Measurements from ENCODE around the gene PRDM16. TPM values are rescaled to one million over a fixed set of nuclear protein-coding genes. Genes with fewer than 3 reads are reported as not detected.

Gene PRDM16
- polyA plus RNA-seq, 1 of the 3 experiments (the other 2 are of a cell fraction): not detected

DNA sequence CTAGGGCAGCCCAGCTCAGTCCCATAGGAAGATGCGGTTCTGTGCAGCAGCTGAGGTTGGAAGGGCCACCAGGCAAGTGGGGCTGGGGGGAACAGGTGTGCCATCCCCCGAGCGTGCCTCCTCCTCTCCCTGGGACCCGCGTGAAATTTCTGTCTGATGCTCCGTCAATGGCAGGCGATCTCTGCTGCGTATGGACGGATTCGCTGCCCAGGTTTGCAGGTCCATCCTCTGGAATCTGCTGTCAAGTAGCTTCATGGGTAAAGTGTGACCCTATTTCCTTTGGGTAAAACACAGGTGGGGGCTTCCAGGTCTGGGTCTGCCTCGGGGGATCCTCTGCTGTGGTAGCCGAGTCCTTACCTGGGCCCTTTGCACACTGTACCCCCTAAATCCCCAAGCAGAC, 270.9 kb downstream of the PRDM16 start:
- Histone ChIP-seq H3K9me3 (no peaks in the 10 kb centered on the region), H3K27me3 (ENCODE audit: insufficient read depth) (no peaks in the 10 kb centered on the region), H3K79me2 (ENCODE audit: insufficient read depth) (no peaks in the 10 kb centered on the region), H3K4me1 (ENCODE audit: control insufficient read depth in 1 of 2, insufficient read depth in 2 of 2, low read depth in 1 of 2, low read length in 1 of 2) (no peaks in the 10 kb centered on the region), H2AFZ (ENCODE audit: low read depth) (no peak overlapping the region), H3K36me3 (replicated peaks in 1 of 2; ENCODE audit: control insufficient read depth in 1 of 2, insufficient read depth in 2 of 2, low read length in 1 of 2) (no peaks in the 10 kb centered on the region), H3K4me3 (ENCODE audit: low read depth in 2 of 2, low read length in 1 of 2) (no peak overlapping the region), H3F3A (replicated peaks; ENCODE audit: insufficient read depth) (no peaks in the 10 kb centered on the region), H3K4me2 (no peak overlapping the region), H3K27ac (ENCODE audit: low read depth in 2 of 2, low read length in 1 of 2) (no peak overlapping the region), H3K9ac (no peak overlapping the region), H3K9me2 (no peaks in the 10 kb centered on the region), H4K20me1 (ENCODE audit: insufficient read depth) (no peaks in the 10 kb centered on the region)
- whole genome bisulfite sequencing (ENCODE audit: low lambda C conversion rate): no CpG with 5 or more reads among the region's 12 CpGs
- DNase-seq: no peak
- TF ChIP-seq, protein P1, sequence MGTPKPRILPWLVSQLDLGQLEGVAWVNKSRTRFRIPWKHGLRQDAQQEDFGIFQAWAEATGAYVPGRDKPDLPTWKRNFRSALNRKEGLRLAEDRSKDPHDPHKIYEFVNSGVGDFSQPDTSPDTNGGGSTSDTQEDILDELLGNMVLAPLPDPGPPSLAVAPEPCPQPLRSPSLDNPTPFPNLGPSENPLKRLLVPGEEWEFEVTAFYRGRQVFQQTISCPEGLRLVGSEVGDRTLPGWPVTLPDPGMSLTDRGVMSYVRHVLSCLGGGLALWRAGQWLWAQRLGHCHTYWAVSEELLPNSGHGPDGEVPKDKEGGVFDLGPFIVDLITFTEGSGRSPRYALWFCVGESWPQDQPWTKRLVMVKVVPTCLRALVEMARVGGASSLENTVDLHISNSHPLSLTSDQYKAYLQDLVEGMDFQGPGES (IDR thresholded peaks at IDR 0.05; ENCODE audit: low read depth, low read length): no peak
- TF ChIP-seq TCF12 (IDR thresholded peaks at IDR 0.05) (no peak), FOXJ3 (CRISPR knock-in tag; IDR thresholded peaks at IDR 0.05) (no peak), POLR2AphosphoS5 (IDR thresholded peaks at IDR 0.05; ENCODE audit: low read depth, low read length) (no peak), MEF2A (IDR thresholded peaks at IDR 0.05; ENCODE audit: borderline replicate concordance, low read depth) (no peak), GATA2 (CRISPR knock-in tag; IDR thresholded peaks at IDR 0.05) (no peak)
- TF ChIP-seq, protein P2, sequence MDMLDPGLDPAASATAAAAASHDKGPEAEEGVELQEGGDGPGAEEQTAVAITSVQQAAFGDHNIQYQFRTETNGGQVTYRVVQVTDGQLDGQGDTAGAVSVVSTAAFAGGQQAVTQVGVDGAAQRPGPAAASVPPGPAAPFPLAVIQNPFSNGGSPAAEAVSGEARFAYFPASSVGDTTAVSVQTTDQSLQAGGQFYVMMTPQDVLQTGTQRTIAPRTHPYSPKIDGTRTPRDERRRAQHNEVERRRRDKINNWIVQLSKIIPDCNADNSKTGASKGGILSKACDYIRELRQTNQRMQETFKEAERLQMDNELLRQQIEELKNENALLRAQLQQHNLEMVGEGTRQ (IDR thresholded peaks at IDR 0.05; ENCODE audit: borderline replicate concordance, low read depth, low read length): no peak
- ChIA-PET CTCF (interaction anchor here (1.0 kb wide), 2 partner anchors 10 to 84 kb away, joined by 3 read pairs; no protein-coding TSS in a partner anchor), POLR2A (no interaction called here)

DNA sequence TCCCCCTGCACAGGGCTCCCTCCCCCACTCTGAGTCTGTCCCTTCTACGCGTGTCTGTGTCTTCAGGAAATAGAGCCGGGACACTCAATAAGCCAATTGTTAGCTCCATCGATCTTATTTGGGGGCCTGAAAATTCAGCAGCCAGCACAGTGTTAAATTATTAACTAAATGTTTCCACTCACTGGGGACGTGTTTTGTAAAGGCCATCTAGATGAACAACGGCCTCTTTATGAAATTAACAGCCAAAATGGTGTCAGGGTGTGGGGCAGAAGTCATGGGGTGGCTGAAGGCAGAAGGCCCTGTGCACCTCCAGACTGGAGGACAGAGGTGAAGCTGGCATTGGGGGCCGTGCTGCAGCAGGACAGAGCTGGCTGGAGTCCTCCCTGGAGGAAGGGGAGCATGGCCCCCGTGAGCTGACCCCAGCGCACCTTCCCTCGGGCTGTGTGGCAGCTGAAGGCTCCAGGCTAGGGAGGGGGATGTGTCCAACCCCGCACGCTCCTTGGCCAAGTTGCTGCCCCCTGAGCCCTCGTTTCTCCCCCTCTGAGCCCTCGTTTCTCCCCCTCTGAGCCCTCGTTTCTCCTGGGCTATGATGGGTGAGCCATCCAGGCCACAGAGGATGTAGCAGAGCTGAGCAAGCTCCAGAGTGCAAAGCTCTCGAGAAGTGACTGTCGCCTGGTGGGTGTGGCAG, 271.7 kb downstream of the PRDM16 start:
- DNase-seq: no peak
- no peaks in the 10 kb centered on the region for H3K9me3 ChIP-seq
- no peak for TF ChIP-seq RXRA (IDR thresholded peaks at IDR 0.05; ENCODE audit: borderline replicate concordance, low read depth)
- no peak for TF ChIP-seq MEF2A (IDR thresholded peaks at IDR 0.05; ENCODE audit: borderline replicate concordance, low read depth)
- no peak for TF ChIP-seq YY1 (IDR thresholded peaks at IDR 0.05; ENCODE audit: low read depth)
- TF ChIP-seq RCOR1 (IDR thresholded peaks at IDR 0.05; ENCODE audit: low read length): no peak
- TF ChIP-seq TCF12 (IDR thresholded peaks at IDR 0.05): no peak
- no peak for TF ChIP-seq NFIC (IDR thresholded peaks at IDR 0.05; ENCODE audit: borderline replicate concordance)
- H3K79me2 ChIP-seq (ENCODE audit: insufficient read depth): no peaks in the 10 kb centered on the region
- no peaks in the 10 kb centered on the region for H3F3A ChIP-seq (replicated peaks; ENCODE audit: insufficient read depth)
- H3K27me3 ChIP-seq (ENCODE audit: insufficient read depth): no peaks in the 10 kb centered on the region
- H3K4me1 ChIP-seq (ENCODE audit: control insufficient read depth in 1 of 2, insufficient read depth in 2 of 2, low read depth in 1 of 2, low read length in 1 of 2): no peaks in the 10 kb centered on the region
- H4K20me1 ChIP-seq (ENCODE audit: insufficient read depth): no peaks in the 10 kb centered on the region
- POLR2A ChIA-PET: no interaction called here
- 4% methylated on average over 13 of the region's 17 CpGs for WGBS (ENCODE audit: low lambda C conversion rate)
- no peak overlapping the region for H3K4me2 ChIP-seq
- no peaks in the 10 kb centered on the region for H3K36me3 ChIP-seq (replicated peaks in 1 of 2; ENCODE audit: control insufficient read depth in 1 of 2, insufficient read depth in 2 of 2, low read length in 1 of 2)
- H3K9ac ChIP-seq: no peak overlapping the region
- CTCF ChIA-PET: interaction anchor here (1.0 kb wide), 1 partner anchor 84 kb away, joined by 3 read pairs; no protein-coding TSS in a partner anchor
- no peak overlapping the region for H3K4me3 ChIP-seq (ENCODE audit: low read depth in 2 of 2, low read length in 1 of 2)
- H3K27ac ChIP-seq (ENCODE audit: low read depth in 2 of 2, low read length in 1 of 2): no peak overlapping the region
- H3K9me2 ChIP-seq: no peaks in the 10 kb centered on the region
- H2AFZ ChIP-seq (ENCODE audit: low read depth): no peak overlapping the region

All from SK-N-SH (cell line).